NCI-H748 (cell line): ENCODE measurements around the gene ASIC1.
"Not testable (repeated sequence)": the region's sequence is repeated elsewhere in the genome, so short reads cannot be mapped to it uniquely, and the experiment has no call there.

Source experiments
- DNase-seq: peaks from one replicate; lab custom pipeline; 2025; ENCODE audit not compliant: unreplicated experiment; lab: John Stamatoyannopoulos, UW

ASIC1 gene

DNA sequence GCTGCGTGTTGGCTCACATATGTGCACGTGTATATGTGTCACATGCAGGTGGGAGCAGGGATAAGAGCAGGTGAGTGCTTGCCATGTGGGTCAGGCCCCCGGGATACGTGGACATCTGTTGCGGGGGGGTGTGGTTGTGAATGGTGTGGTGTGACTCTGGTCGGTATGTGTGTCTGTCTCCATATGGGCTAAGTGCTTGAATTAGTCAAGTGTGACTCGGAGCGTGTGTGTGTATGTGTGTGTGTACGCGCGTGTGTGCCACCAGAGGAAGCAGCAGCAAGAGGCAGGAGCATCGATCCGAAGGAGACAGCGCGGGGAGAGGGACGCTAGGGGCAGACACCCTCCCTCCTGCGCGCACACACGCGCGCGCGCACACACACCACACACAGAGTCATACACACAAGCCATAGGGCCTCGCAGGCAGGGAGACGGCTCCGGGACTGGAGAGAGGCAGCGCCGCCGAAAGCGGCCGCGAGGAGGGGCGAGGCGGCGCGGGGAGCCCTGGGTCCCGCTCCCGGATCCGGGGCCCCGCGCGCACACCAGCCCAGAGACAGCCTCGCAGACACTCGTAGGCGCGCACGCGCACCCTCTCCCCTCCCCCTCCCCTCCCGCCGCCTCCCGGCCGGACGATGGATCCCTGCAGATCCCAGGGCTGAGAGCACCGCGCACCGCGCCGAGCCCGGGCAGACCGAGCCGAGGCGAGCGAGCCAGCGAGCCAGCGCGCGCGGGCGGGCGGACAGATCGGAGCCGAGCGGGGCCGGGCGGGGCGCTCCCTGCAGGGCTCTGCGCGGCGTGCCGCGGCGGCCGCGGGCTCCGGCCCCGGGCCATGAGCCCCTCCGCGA lies at the start of gene ASIC1:
TSS of gene ASIC1 (plus strand) at position 597 of the 842 bp plus-strand sequence. CDS start 1,171 bp downstream, outside the sequence.
- DNase-seq: peak; percentile 83

DNA sequence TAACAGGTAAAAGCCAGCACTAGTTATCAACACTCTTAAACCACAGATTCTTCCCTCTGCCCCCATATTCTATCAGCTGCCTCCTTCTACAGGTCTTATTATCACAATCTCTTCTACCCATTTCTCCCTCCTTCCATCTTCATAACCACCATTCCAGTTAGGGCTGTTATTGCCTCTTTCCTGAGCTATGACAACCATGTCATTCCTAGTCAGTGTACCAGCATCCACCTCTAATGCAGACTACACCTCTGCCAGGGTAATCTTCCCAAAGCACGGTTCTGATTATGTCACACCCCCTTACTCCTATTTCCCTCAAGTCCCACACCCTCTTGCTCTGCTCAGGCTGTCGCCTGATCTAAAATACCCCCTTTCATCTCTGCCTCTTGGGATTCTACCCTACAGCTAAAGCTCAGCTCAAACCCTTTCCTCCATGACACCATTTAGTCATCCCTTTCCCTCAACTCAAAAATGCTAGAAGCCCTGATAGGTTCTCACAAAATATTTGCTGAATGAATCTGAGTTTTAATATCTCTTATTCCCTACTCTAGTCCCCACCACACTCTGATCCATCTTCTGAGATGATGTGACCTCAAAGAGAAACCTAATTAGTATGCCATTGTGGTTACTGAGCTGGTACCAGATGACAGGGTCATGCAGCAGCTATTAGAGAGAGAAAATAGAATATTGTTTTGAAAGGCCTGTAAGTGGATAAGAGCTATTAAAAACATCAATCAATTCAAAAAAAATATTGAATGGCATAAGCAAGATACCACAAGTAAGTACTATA lies 43.8 kb upstream of the ASIC1 start:
- no peak for DNase-seq

DNA sequence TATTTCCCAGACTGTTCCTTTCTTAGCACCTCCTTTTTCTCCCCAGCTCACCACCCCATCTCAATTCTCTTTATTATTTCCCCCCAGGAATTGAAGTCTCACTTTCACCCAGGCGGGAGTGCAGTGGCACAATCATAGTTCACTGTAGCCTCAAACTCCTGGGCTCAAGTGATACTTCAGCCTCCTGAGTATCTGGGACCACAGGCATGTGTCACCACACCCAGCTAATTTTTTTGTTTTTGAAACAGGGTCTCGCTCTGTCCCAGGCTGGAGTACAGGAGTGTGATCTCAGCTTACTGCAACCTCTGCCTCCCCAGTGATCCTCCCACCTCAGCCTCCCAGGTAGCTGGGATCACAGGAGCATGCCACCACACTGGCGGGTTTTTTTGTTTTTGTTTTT lies 43.1 kb upstream of the ASIC1 start:
- no peak for DNase-seq

DNA sequence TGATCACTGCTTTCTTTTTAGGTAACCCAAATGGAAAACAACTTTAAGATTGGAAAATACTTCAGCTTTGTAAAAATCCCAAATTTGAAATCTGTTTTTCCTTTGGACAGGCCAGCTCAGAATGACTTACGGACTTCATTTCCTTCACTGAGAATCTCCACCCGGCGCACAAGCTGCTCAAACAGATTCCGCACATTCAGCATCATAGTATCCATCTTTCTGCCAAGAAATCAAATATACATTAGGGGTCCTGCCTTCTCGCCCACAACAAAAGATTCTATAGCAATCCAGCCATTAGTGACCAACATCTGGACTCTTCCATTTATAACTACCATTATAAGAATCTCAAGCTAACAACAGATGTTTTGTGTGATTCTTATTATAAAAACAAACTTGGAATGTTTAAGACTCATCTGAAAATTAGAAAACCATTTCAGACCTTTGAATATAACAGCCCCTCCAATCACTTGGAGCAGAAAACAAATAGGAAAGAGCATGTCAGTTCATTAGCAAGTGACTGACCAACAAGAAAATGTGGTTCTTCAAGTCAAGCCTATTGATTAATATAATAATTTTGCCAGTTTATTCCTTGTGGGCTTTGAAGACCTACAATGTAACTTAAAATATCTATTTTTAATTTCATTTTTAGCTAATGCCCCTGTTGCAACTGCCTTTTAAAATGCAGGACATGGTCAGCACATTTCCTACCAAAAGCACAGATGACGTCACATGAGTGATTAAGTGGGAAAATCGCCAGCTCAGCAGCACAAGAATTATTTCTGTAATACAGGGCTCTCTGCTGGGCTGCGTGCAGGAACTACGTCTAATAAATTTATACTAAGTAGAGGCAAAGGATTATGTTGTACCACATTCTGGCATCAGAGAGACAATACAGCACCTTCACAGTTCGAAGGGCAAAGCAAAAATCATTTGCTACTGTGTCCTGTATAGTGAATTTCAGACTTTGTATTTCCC lies 40.6 kb upstream of the ASIC1 start:
- DNase-seq: no peak

DNA sequence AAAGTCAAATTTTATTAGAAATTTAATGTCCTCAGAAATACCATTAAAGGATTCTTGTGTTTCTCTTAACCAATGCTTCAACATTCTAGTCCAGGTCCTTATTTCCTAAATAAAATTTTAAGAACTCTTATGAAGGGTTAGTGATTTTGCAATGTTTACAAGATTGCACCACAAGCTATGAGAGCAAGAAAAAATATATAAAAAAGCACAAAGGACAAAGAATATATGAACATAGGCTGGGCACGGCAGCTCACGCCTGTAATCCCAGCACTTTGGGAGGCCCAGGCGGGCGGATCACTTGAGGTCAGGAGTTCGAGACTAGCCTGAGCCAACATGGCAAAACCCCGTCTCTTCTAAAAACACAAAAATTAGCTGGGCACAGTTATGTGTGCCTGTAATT lies 39.8 kb upstream of the ASIC1 start:
- no peak for DNase-seq

DNA sequence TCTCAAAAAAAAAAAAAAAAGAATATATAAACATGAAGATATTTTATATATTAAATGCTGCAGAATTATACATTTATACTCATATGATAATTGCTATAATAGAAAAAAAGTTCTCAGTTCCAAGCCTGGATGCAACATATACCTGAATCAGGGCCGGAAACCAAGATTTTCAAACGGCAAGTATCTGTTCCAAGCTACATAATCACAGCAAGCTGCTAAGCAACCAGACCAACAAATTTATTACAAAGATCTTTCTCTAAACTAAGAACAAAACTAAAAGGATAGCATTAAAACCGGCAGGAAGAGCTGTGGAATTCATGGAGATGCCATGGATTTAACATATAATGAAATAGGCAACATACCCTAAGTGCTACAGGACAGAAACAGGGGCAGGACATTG lies 39.2 kb upstream of the ASIC1 start:
- no peak for DNase-seq

DNA sequence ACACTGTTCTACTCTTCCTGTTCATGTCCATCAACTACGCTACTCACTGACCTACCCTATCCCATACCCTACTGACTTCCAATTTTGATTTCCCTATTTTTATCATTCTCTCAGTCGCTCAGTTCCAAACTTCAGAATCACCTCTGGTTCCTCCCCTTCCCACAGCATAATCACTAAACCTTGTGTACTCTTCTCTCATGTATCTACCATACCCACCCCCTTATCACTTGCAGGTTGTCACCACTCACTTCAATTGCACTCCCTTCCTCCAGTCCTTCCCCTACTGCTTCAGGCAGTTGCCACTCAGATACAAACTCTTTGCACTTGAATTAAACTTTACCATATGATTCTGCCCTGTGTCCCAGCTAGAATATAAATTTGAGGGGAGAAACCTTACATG lies 38.4 kb upstream of the ASIC1 start:
- no peak for DNase-seq

DNA sequence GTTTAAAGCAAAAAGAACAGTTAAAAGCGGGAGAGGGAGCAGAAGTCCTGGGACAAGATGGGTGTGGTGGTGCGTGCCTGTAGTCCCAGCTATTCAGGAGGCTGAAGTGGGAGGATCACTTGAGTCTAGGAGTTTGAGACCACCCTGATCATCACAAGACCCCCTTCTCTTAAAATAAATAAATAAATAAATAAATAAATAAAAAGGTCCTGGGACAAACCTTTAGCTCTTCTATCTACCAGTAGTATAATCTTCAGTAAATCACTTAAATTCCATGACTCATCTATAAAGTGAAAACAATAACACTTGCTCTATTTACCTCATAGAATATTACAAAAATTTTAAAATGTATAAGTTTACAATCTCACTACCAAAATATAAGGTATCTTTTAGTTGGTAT lies 37.9 kb upstream of the ASIC1 start:
- no peak for DNase-seq

DNA sequence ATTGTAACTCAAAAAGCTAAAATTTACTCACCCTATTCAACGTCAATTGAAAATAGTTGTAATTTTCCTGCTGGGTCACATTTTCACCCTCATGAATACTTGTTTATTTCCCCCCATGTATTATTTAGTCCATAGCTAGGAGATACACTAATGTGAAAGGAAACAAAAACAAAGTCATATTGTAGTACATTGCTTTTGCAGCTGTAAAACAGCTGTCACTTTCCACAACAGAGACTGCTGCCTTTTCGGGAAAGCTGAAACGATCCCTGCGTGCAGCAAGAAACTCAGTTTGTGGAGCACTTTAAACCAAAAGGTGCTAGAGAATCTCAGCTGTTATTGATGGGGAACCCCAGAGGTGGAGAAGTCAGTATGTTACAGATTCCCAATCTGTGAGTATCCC lies 36.4 kb upstream of the ASIC1 start:
- DNase-seq: no peak

DNA sequence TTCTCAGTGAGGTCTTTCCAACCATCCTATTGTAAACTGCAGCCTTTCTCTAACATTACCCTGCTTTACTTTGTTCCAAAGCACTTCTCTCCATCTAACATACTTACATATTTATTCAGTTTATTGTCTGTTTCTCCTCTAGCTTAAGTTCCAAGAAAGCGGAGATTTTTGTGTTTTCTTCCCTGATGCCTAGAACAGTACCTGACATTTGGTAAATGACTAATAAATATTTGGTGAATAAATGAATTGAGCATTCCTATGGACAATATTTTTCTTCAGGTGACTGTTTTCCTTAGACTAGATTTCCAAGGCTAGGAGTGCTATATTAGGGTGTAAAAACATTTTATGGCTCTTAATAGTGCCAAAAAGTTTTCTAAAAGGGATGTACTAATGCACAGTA lies 34.5 kb upstream of the ASIC1 start:
- no peak for DNase-seq

DNA sequence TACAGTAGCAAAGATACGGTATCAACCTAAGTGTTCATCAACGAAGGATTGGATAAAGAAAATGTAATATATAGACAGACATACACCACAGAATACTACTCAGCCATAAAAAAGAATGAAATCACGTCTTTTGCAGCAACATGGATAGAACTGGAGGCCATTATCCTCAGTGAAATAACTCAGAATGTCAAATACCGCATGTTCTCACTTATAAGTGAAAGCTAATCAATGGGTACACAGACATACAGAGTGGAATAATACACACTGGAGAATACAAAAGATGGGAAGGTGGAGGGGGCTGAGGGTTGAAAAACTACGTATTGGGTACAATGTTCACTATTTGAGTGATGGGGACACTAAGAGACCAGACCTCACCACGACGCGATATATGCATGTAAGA lies 33.2 kb upstream of the ASIC1 start:
- DNase-seq: no peak

DNA sequence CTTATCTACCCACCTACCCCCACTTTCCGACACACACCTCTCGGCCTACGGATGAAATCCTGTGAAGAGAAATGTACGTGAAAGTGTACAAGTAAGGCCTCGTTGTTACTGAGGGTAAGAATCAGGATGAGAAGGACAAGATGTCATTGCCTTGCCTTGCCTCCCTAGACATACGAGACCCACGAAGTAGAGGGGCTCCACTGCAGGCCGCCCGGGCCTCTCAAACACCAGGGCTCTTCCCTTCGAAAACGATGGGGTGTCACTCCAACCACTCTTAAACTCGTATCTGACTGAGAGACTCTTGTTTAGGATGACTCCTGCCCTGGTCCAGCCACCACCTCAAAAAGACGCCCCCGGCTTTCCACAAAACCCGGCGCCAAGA lies 32.6 kb upstream of the ASIC1 start:
- DNase-seq: peak; percentile 50

DNA sequence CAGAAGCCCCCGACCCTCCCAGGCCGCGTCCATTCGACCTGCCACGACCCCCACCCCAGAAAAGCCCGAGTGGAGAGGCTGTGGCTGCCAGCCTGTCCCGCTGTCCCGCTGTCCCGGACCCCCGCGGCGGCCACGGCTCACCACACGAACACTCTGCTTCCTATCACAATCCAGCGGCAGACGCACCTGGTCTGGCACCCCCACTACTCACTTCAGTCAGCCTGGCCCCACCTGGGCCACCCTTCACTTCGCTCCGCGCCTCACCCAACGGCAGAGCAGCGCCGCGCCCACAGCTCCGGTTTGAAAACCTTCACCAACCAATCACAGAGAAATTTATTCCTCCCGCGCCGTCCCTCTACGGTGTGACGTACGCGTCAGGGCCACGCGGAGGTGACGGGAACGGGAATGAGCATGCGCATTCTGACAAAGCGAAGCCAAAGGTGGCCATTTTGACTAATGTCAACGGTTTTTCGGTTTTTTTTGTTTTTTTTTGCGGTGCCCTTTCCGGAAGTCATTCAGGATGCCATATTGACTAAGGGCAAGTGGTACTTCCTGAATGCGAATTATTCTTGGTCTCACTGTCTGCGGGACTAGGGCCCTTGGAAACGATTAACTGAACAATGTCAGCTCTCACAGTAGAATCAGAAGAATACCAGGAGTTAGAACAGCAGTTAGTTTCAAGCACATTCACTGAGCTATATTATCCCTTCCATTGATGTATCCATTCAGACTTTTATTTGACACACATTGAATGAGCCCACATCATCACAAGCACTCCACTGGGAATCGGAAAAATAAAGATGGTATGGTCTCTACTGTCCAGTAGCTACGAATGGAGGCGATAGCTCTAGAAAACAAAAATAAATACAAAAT lies 32.0 kb upstream of the ASIC1 start, which contains the start of gene RACGAP1:
TSS of gene RACGAP1 (minus strand) at position 308 of the 873 bp plus-strand sequence. CDS start 8,779 bp downstream, outside the sequence.
- DNase-seq: peak; percentile 99

DNA sequence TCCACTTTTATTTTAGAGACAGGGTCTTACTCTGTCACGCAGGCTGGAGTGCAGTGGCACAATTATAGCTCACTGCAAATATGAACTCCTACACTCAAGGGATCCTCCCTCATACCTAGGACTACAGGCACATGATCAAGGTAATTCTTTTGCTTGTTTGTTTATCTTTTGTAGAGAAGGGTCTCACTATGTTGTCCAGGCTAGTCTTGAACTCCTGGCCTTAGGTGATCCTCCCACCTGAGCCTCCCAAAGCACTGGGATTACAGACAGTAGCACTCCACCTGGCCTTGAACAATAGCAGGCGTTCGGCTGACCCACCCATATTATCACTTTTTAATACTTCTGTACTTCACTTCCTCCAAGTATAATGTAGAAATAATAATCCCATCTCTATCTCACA lies 30.7 kb upstream of the ASIC1 start:
- DNase-seq: no peak

DNA sequence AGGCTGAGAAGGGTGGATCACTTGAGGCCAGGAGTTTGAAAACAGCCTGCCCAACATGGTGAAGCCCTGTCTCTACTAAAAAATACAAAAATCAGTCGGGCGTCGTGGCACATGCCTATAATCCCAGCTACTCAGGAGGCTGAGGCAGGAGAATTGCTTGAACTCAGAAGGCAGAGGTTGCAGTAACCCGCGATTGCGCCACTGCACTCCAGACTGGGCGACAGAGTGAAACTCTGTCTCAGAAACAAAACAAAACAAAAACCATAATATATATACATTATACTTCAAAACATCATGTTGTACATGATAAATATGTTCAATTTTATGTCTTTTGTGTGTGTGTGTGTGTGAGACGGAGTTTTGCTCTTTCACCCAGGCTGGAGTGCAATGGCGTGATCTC lies 26.9 kb upstream of the ASIC1 start:
- not testable (repeated sequence) for DNase-seq

DNA sequence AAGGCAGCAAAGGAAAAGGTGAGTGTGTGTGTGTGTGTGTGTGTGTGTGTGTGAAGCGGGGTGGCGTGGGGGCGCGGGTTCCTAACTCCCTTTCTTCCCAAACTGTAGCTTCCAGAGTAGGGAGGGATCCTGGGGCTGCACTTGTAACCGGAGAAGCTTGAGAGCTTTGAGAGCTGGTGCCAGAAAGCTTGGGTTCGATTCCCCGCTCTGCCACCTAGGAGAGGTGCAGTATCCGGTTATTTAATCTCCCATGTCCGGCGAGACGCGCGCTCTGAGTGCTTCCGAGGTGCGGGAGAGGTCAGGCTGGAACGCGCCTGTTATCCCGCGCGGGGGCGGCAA lies 24.9 kb upstream of the ASIC1 start:
- no peak for DNase-seq

DNA sequence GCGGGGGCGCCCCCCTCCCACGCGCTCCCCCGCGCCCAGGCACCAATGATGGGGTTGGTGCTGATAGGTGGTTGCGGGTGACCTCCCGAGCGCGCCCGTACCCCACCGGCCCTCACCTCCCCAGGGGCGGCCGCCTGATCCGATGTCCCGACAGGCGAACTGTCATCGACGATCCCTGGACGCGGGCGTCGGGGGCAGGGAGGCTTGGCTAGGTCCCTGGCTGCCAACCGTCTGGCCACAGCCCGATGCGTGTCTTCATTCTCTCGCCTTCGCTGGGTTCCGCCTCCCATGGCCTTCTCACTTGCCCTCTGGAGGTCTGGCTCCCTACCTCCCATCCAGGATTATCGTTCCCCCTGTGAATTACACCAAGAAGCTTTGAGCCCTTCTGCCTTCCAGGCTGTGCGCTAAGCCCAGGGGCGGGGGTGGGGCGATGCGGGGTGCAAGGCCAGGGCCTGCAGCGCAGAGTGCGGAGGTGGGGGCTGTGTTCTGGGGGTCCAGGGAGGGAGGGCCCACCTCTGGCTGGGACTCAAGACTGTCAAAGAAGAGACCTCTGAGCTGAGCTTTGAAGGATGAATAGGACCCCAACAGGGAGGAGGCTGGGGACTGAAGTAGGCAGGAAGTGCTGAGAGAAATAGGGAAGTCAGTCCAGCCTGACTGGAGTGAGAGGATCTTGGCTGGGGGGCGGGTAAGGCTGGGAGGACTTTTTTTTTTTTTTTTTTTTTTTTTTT lies 24.4 kb upstream of the ASIC1 start:
- no peak for DNase-seq

DNA sequence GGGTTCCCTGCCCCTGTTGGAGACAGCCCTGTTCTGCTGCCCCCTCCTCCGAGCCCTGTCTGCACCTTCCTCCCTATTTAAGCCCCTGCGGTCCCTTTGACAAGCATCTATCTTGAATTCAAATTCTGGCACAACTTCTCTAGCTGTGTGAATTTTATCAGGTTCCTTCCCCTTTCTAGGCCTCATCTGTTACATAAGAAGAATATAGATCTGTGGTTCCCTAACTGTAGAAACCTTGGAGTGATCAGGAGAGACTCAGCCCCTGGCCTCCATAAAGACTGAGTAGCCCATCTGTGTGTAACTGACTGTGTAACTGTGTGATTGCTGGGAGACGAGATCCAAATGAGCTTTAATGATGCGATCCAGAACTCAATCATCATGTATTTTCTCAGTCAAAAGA lies 19.1 kb upstream of the ASIC1 start:
- DNase-seq: no peak

DNA sequence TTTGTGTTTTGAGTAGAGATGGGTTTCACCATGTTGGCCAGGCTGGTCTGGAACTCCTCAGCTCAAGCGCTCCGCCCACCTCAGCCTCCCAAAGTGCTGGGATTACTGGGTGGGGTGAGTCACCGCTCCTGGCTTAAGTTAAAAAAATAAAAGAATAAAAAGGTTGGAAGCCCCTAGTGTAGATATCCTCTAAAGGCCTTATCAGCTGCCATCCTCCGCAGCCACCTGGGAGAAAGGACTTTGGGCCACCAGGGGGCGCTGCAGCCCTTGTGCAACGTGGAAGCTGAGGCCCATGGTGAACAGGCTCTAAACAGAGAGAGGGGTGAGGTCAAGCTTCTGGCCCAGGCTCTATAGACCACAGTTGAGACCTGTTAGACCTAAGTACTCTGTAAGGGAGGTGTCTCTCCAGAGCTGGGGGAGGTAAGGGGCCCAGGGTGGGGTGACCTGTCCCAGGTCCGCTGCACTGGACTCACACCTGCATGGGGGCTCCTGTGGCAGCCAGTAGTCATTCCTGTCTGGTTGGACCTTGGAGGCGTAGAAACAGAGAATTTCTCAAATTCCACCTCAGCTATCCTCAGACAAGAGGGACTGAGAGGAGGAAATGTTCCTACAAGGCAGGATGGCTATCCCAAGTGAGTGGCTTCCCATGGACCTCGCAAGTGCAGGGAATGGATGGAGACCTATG lies 18.1 kb upstream of the ASIC1 start:
- DNase-seq: peak; percentile 79
